Ramos (cell line): ENCODE measurements around the gene HOXB8.

ENCODE experiments used
- in situ Hi-C: fragments of 300-500 bp; cut with MboI; formaldehyde crosslinking; loops from one replicate; pipeline ENCODE4 v1.14.3; 2022; ENCODE audit warnings: low sequenced_read_pairs; ENCODE audit not compliant: unreplicated experiment

Gene HOXB8

GRCh38 chr17:48625495-48626244 lies 10.6 kb upstream of the HOXB8 start:
- in situ Hi-C loops, result no loop called here

GRCh38 chr17:48624544-48625494 lies 9.7 kb upstream of the HOXB8 start:
- in situ Hi-C loops, result no loop called here

GRCh38 chr17:48624118-48624517 lies 9.0 kb upstream of the HOXB8 start:
- in situ Hi-C loops, result no loop called here

GRCh38 chr17:48623583-48623982 lies 8.5 kb upstream of the HOXB8 start:
- in situ Hi-C loops, result no loop called here

- in situ Hi-C loops, result no loop called here
Measured at GRCh38 chr17:48622857-48623256, 7.8 kb upstream of the HOXB8 start.

- in situ Hi-C loops, result no loop called here
Measured at GRCh38 chr17:48621410-48622392, 6.6 kb upstream of the HOXB8 start.

GRCh38 chr17:48620461-48621139 lies 5.5 kb upstream of the HOXB8 start:
- in situ Hi-C loops, result no loop called here

GRCh38 chr17:48619826-48620449 lies 4.8 kb upstream of the HOXB8 start:
- in situ Hi-C loops, result no loop called here

GRCh38 chr17:48618256-48618896 lies 3.3 kb upstream of the HOXB8 start:
- in situ Hi-C loops, result no loop called here

- in situ Hi-C loops, result no loop called here
Measured at GRCh38 chr17:48617471-48618255, 2.6 kb upstream of the HOXB8 start.

GRCh38 chr17:48616717-48617470 lies 1.8 kb upstream of the HOXB8 start:
- in situ Hi-C loops, result no loop called here

GRCh38 chr17:48615963-48616716 lies 1.0 kb upstream of the HOXB8 start:
- in situ Hi-C loops, result no loop called here

- in situ Hi-C loops, result no loop called here
Measured at GRCh38 chr17:48613862-48614694, 1.0 kb downstream of the HOXB8 start.

GRCh38 chr17:48612854-48613691 lies 2.0 kb downstream of the HOXB8 start:
- in situ Hi-C loops, result no loop called here

- in situ Hi-C loops, result no loop called here
Measured at GRCh38 chr17:48612456-48612853, 2.6 kb downstream of the HOXB8 start.
